Astrocyte (in vitro differentiated cells and primary cell): Measurements from ENCODE around the gene PRAMEF4.
"Not testable (repeated sequence)": the region's sequence is repeated elsewhere in the genome, so short reads cannot be mapped to it uniquely, and the experiment has no call there.

Experiments used
- EZH2 ChIP-seq: IDR thresholded peaks from 2 replicates; pipeline ENCODE4 v1.6.1; 2012; ENCODE audit warnings: mild to moderate bottlenecking, low read length, inconsistent platforms; ENCODE audit not compliant: insufficient read depth
- TF ChIP-seq, protein P1 (sequence below): IDR thresholded peaks from 2 replicates; pipeline ENCODE4 v1.5.1; 2011; ENCODE audit warnings: low read depth, mild to moderate bottlenecking, inconsistent platforms, low read length, moderate library complexity; ENCODE audit not compliant: insufficient read depth

DNA sequence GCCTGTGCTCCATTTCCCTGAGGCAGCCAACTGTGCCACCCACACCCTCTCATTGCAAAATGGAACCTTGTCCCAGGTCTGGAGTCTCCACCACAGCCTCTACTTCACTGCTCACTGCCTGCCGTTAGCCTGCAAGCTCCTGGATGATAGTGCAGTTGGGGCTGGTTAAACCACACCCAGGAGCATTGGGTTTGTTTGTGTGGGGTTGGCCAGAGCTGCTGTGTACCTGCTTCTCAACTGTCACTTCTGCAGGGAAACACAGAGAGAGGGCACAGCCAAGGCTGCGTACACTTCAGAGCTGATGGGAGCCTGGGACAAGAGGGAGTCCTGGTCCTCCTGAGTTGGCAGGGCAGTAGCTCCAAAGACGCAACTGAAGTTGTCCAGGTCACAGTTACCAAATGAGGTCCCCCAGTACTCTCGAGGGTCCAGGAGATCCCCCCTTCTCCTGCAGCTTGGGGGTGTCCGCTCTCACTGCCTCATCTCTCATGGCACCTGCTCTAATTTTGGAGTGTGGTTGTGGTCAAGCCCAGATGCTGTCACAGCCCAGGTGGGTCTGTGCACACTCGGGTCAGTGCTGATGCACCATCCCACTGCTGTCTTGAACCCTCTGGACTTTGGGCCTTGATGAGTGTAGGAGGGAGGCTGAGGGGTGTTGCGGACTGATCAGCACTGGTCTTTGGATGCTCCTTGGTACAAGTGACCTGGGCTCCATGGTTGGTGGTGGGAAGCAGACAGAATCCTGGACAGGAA is 22.7 kb downstream of the PRAMEF4 start:
- TF ChIP-seq, protein P1, sequence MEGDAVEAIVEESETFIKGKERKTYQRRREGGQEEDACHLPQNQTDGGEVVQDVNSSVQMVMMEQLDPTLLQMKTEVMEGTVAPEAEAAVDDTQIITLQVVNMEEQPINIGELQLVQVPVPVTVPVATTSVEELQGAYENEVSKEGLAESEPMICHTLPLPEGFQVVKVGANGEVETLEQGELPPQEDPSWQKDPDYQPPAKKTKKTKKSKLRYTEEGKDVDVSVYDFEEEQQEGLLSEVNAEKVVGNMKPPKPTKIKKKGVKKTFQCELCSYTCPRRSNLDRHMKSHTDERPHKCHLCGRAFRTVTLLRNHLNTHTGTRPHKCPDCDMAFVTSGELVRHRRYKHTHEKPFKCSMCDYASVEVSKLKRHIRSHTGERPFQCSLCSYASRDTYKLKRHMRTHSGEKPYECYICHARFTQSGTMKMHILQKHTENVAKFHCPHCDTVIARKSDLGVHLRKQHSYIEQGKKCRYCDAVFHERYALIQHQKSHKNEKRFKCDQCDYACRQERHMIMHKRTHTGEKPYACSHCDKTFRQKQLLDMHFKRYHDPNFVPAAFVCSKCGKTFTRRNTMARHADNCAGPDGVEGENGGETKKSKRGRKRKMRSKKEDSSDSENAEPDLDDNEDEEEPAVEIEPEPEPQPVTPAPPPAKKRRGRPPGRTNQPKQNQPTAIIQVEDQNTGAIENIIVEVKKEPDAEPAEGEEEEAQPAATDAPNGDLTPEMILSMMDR: not testable (repeated sequence)
- not testable (repeated sequence) for TF ChIP-seq EZH2
